ENCODE results near the gene FPGS. TPM values are rescaled to one million over a fixed set of nuclear protein-coding genes. Genes with fewer than 3 reads are reported as not detected.
"Not testable (repeated sequence)": the region's sequence is repeated elsewhere in the genome, so short reads cannot be mapped to it uniquely, and the experiment has no call there.

FPGS gene
- total RNA-seq, 4 donors from 2014 or later: 58.5 to 78.0 (median 62.1) TPM

- H3K9me3 ChIP-seq: no peaks in the 10 kb centered on the region
- TF ChIP-seq CTCF (IDR thresholded peaks at IDR 0.05) (no peak), POLR2A (IDR thresholded peaks at IDR 0.05) (no peak)
- H3K36me3 ChIP-seq: no peaks in the 10 kb centered on the region
- peaks cover 5% of the 10 kb centered on the region for H3K27me3 ChIP-seq
- H3K27ac ChIP-seq: peak overlapping the region in 1 of 3 donors; percentile 1
- intact Hi-C loops (cut with DNase I): no loop called here
- WGBS, 2 donors: 43 to 54% methylated on average over 12 to 22 of the region's 61 CpGs
- DNase-seq: no peak
- peak overlapping the region in 1 of 3 donors; percentile 12 for H3K4me3 ChIP-seq (replicated peaks in 1 of 3)
- H3K4me1 ChIP-seq: peaks cover 10 to 30% of the 10 kb centered on the region in 2 donors
Observed at GRCh38 chr9:127755061-127756060, 47.3 kb upstream of the FPGS start.

GRCh38 chr9:127756233-127756632 lies 46.4 kb upstream of the FPGS start:
- Histone ChIP-seq H3K9me3 (no peaks in the 10 kb centered on the region), H3K27me3 (peaks cover 5% of the 10 kb centered on the region), H3K27ac (no peak overlapping the region), H3K4me3 (replicated peaks in 1 of 3) (no peak overlapping the region), H3K36me3 (no peaks in the 10 kb centered on the region), H3K4me1 (peaks cover 10 to 30% of the 10 kb centered on the region in 2 donors)
- no peak for DNase-seq
- WGBS, 2 donors: 90% methylated on average over 3 of the region's 3 CpGs
- TF ChIP-seq CTCF (IDR thresholded peaks at IDR 0.05) (no peak), POLR2A (IDR thresholded peaks at IDR 0.05) (no peak)
- intact Hi-C loops (cut with DNase I): no loop called here

GRCh38 chr9:127756776-127757175 lies 45.9 kb upstream of the FPGS start:
- H3K36me3 ChIP-seq; H3K27me3 ChIP-seq; H3K4me3 ChIP-seq (replicated peaks in 1 of 3); intact Hi-C loops (cut with DNase I); H3K9me3 ChIP-seq: not testable (repeated sequence)
- 35 to 39% methylated on average over 11 of the region's 11 CpGs for WGBS, 2 donors
- Histone ChIP-seq H3K27ac (peak overlapping the region in 1 of 3 donors; percentile 33), H3K4me1 (peaks cover 10 to 30% of the 10 kb centered on the region in 2 donors)
- DNase-seq: peak; percentile 75 to 76

- intact Hi-C loops (cut with DNase I): no loop called here
- Histone ChIP-seq H3K27ac (peak overlapping the region in 1 of 3 donors; percentile 68), H3K9me3 (no peaks in the 10 kb centered on the region), H3K4me1 (peaks cover 10 to 37% of the 10 kb centered on the region in 2 donors), H3K27me3 (peaks cover 5% of the 10 kb centered on the region), H3K4me3 (replicated peaks in 1 of 3) (no peak overlapping the region), H3K36me3 (no peaks in the 10 kb centered on the region)
- DNase-seq: no peak
- 91 to 97% methylated on average over 5 of the region's 5 CpGs for WGBS, 2 donors
- TF ChIP-seq POLR2A (IDR thresholded peaks at IDR 0.05) (no peak), CTCF (IDR thresholded peaks at IDR 0.05) (no peak)
Observed at GRCh38 chr9:127758843-127759242, 43.8 kb upstream of the FPGS start.

- no peak for TF ChIP-seq POLR2A (IDR thresholded peaks at IDR 0.05)
- TF ChIP-seq CTCF (IDR thresholded peaks at IDR 0.05): no peak
- intact Hi-C loops (cut with DNase I): no loop called here
- no peak for DNase-seq
- no peak overlapping the region for H3K4me3 ChIP-seq (replicated peaks in 1 of 3)
- H3K36me3 ChIP-seq: no peaks in the 10 kb centered on the region
- WGBS, 2 donors: 75 to 77% methylated on average over 5 of the region's 5 CpGs
- peaks cover 10 to 27% of the 10 kb centered on the region in 2 donors for H3K4me1 ChIP-seq
- peak overlapping the region in 1 of 3 donors; percentile 45 for H3K27ac ChIP-seq
- H3K9me3 ChIP-seq: no peaks in the 10 kb centered on the region
- peaks cover 1% of the 10 kb centered on the region for H3K27me3 ChIP-seq
Observed at GRCh38 chr9:127761061-127761460, 41.6 kb upstream of the FPGS start.
